OCI-LY7 (cell line): ENCODE results near the gene SHF.

ENCODE experiments used
- CTCF ChIP-seq: fragments of 200-600 bp; sonication (generic); conservative IDR thresholded peaks from 2 replicates; pipeline ENCODE4 v1.5.1; 2014; ENCODE audit warnings: mild to moderate bottlenecking, antibody characterized with exemption, low read length, moderate library complexity, mixed read lengths
- EZH2phosphoT487 ChIP-seq: fragments of 200-600 bp; sonication (generic); IDR thresholded peaks from 2 replicates; pipeline ENCODE4 v1.6.1; 2018; ENCODE audit warnings: low read depth, borderline replicate concordance, mild to moderate bottlenecking, mixed run types, antibody characterized with exemption, low read length, moderate library complexity, mixed read lengths

GRCh38 chr15:45224621-45225217 is 37.0 kb upstream of the SHF start:
- TF ChIP-seq CTCF, result no peak
- no peak for TF ChIP-seq EZH2phosphoT487
